Measurements from ENCODE around the gene LCE3E.

LCE3E gene

DNA sequence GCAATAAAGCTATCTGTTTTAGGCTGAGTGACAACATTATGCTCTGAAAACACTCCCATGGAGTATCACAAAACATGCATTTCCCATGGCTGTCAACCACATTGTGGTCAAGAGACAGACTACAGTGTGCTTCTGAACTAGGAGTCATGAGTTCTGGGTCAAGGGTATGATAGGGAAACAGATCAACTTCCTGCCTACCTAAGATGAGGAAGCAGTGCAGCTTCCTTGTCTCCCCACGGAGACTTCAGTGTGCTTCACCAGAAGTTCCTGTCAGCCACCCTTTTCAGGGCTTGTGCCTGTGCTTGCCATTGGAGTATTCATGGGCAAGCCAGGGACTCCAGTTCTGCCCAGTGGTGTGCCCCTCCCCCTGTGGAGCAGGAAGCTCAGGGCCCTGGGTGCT lies 19.9 kb downstream of the LCE3E start:
- Histone ChIP-seq H3K4me2 (ENCODE audit: insufficient read depth, low read length, poor library complexity, severe bottlenecking) (no peak overlapping the region), H4K8ac (ENCODE audit: low read depth, low read length) (no peak overlapping the region), H2AK5ac (ENCODE audit: low read depth, low read length) (no peak overlapping the region), H2BK120ac (ENCODE audit: low read depth, low read length) (no peak overlapping the region), H3K9me3 (replicated peaks in 1 of 2; ENCODE audit: control insufficient read depth in 2 of 2, insufficient read depth in 1 of 2, low read depth in 1 of 2, low read length in 2 of 2) (peaks cover 0 to 28% of the 10 kb centered on the region in 2 donors), H3K23ac (ENCODE audit: low read depth, low read length, poor library complexity) (no peak overlapping the region), H3K36me3 (replicated peaks in 1 of 2; ENCODE audit: control insufficient read depth in 2 of 2, insufficient read depth in 2 of 2, low read length in 2 of 2) (no peaks in the 10 kb centered on the region), H3K9ac (ENCODE audit: low read depth, low read length, poor library complexity) (no peak overlapping the region), H3K27ac (replicated peaks; ENCODE audit: low read length) (no peak overlapping the region), H3K4me1 (ENCODE audit: control insufficient read depth in 2 of 2, insufficient read depth in 1 of 2, low read depth in 1 of 2, low read length in 2 of 2) (no peaks in the 10 kb centered on the region), H3K14ac (ENCODE audit: low read length) (no peak overlapping the region), H3K4me3 (ENCODE audit: low read length in 2 of 2) (no peak overlapping the region), H4K91ac (ENCODE audit: low read depth, low read length, poor library complexity) (no peak overlapping the region), H3K79me1 (ENCODE audit: low read depth, low read length) (no peaks in the 10 kb centered on the region), H2AFZ (ENCODE audit: low read length) (no peak overlapping the region), H3K18ac (ENCODE audit: low read length) (no peak overlapping the region), H2BK15ac (ENCODE audit: low read length) (no peak overlapping the region), H2BK12ac (ENCODE audit: low read length) (no peak overlapping the region), H3K27me3 (ENCODE audit: control insufficient read depth in 3 of 3, insufficient read depth in 3 of 3, low read depth in 1 of 3, low read length in 3 of 3) (no peaks in the 10 kb centered on the region), H3K4ac (ENCODE audit: low read length) (no peak overlapping the region), H2BK5ac (ENCODE audit: low read length) (no peak overlapping the region)
- no peak for DNase-seq (ENCODE audit: low spot score)
- no CpG with 5 or more reads among the region's 1 CpG for WGBS, 2 donors (ENCODE audit: extremely low coverage in 2 of 2, insufficient read length in 2 of 2, insufficient replicate concordance in 1 of 2)

DNA sequence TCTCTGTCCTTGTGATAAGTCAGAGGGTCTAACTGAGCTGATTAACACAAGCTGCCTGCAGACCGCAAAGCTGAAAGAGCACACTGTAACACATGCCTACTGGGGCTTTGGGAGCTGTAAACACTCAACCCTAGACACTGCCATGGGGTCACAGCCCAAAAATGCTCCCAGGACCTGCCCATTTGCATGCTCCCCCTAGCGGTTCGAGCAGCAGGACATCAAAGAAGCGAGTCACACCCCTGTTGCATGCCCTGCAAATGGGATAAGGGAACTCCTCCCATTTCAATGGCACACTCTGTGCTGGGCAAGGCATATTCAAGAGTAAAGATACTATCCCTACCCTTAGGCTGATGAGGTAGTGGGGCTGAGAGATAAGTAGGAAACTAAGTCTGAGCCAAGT lies 22.8 kb downstream of the LCE3E start:
- no peak overlapping the region for H2AFZ ChIP-seq (ENCODE audit: low read length)
- peaks cover 0 to 35% of the 10 kb centered on the region in 2 donors for H3K9me3 ChIP-seq (replicated peaks in 1 of 2; ENCODE audit: control insufficient read depth in 2 of 2, insufficient read depth in 1 of 2, low read depth in 1 of 2, low read length in 2 of 2)
- H3K4me1 ChIP-seq (ENCODE audit: control insufficient read depth in 2 of 2, insufficient read depth in 1 of 2, low read depth in 1 of 2, low read length in 2 of 2) = no peaks in the 10 kb centered on the region
- H3K14ac ChIP-seq (ENCODE audit: low read length) = no peak overlapping the region
- H2AK5ac ChIP-seq (ENCODE audit: low read depth, low read length) = no peak overlapping the region
- no peak overlapping the region for H2BK5ac ChIP-seq (ENCODE audit: low read length)
- H3K4ac ChIP-seq (ENCODE audit: low read length) = no peak overlapping the region
- no peak overlapping the region for H3K23ac ChIP-seq (ENCODE audit: low read depth, low read length, poor library complexity)
- H3K36me3 ChIP-seq (replicated peaks in 1 of 2; ENCODE audit: control insufficient read depth in 2 of 2, insufficient read depth in 2 of 2, low read length in 2 of 2) = no peaks in the 10 kb centered on the region
- no peak overlapping the region for H2BK12ac ChIP-seq (ENCODE audit: low read length)
- H3K27me3 ChIP-seq (ENCODE audit: control insufficient read depth in 3 of 3, insufficient read depth in 3 of 3, low read depth in 1 of 3, low read length in 3 of 3) = no peaks in the 10 kb centered on the region
- no peak overlapping the region for H4K91ac ChIP-seq (ENCODE audit: low read depth, low read length, poor library complexity)
- no peak overlapping the region for H3K4me2 ChIP-seq (ENCODE audit: insufficient read depth, low read length, poor library complexity, severe bottlenecking)
- DNase-seq (ENCODE audit: low spot score) = no peak
- H2BK15ac ChIP-seq (ENCODE audit: low read length) = no peak overlapping the region
- no peak overlapping the region for H2BK120ac ChIP-seq (ENCODE audit: low read depth, low read length)
- no peak overlapping the region for H3K4me3 ChIP-seq (ENCODE audit: low read length in 2 of 2)
- no peak overlapping the region for H3K27ac ChIP-seq (replicated peaks; ENCODE audit: low read length)
- no peak overlapping the region for H4K8ac ChIP-seq (ENCODE audit: low read depth, low read length)
- H3K79me1 ChIP-seq (ENCODE audit: low read depth, low read length) = no peaks in the 10 kb centered on the region
- H3K18ac ChIP-seq (ENCODE audit: low read length) = no peak overlapping the region
- no CpG with 5 or more reads among the region's 4 CpGs for WGBS, 2 donors (ENCODE audit: extremely low coverage in 2 of 2, insufficient read length in 2 of 2, insufficient replicate concordance in 1 of 2)
- H3K9ac ChIP-seq (ENCODE audit: low read depth, low read length, poor library complexity) = no peak overlapping the region

DNA sequence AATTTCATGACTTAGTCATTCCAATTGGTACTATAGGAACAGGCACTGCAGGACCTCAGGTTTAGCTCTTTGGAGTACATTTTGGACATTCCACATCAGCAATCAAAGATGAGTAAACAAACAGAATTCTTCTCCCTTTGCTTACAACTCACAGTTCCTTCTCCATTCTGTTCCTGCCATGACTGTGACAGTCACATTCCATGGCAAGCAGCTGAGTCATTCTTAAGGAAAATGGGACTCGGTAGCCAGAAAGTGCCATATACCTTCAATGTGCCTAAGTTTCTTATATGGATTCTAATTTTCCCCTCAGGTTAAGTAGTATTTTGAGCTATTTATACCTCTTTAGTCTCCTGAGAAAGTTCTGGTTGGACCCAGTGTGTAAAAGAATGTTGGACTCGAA lies 26.7 kb downstream of the LCE3E start:
- H3K27me3 ChIP-seq (ENCODE audit: control insufficient read depth in 3 of 3, insufficient read depth in 3 of 3, low read depth in 1 of 3, low read length in 3 of 3) = no peaks in the 10 kb centered on the region
- H3K27ac ChIP-seq (replicated peaks; ENCODE audit: low read length) = no peak overlapping the region
- H3K14ac ChIP-seq (ENCODE audit: low read length) = no peak overlapping the region
- H2BK5ac ChIP-seq (ENCODE audit: low read length) = no peak overlapping the region
- DNase-seq (ENCODE audit: low spot score) = no peak
- H3K9me3 ChIP-seq (replicated peaks in 1 of 2; ENCODE audit: control insufficient read depth in 2 of 2, insufficient read depth in 1 of 2, low read depth in 1 of 2, low read length in 2 of 2) = peaks cover 0 to 42% of the 10 kb centered on the region in 2 donors
- no peak overlapping the region for H3K9ac ChIP-seq (ENCODE audit: low read depth, low read length, poor library complexity)
- H3K4me2 ChIP-seq (ENCODE audit: insufficient read depth, low read length, poor library complexity, severe bottlenecking) = no peak overlapping the region
- no peak overlapping the region for H2BK15ac ChIP-seq (ENCODE audit: low read length)
- H3K18ac ChIP-seq (ENCODE audit: low read length) = no peak overlapping the region
- H4K91ac ChIP-seq (ENCODE audit: low read depth, low read length, poor library complexity) = no peak overlapping the region
- no peak overlapping the region for H2AK5ac ChIP-seq (ENCODE audit: low read depth, low read length)
- no peak overlapping the region for H2BK120ac ChIP-seq (ENCODE audit: low read depth, low read length)
- no CpG with 5 or more reads among the region's 2 CpGs for WGBS, 2 donors (ENCODE audit: extremely low coverage in 2 of 2, insufficient read length in 2 of 2, insufficient replicate concordance in 1 of 2)
- no peak overlapping the region for H2AFZ ChIP-seq (ENCODE audit: low read length)
- H4K8ac ChIP-seq (ENCODE audit: low read depth, low read length) = no peak overlapping the region
- no peaks in the 10 kb centered on the region for H3K36me3 ChIP-seq (replicated peaks in 1 of 2; ENCODE audit: control insufficient read depth in 2 of 2, insufficient read depth in 2 of 2, low read length in 2 of 2)
- no peak overlapping the region for H3K4me3 ChIP-seq (ENCODE audit: low read length in 2 of 2)
- H3K23ac ChIP-seq (ENCODE audit: low read depth, low read length, poor library complexity) = no peak overlapping the region
- H2BK12ac ChIP-seq (ENCODE audit: low read length) = no peak overlapping the region
- H3K79me1 ChIP-seq (ENCODE audit: low read depth, low read length) = no peaks in the 10 kb centered on the region
- H3K4ac ChIP-seq (ENCODE audit: low read length) = no peak overlapping the region
- H3K4me1 ChIP-seq (ENCODE audit: control insufficient read depth in 2 of 2, insufficient read depth in 1 of 2, low read depth in 1 of 2, low read length in 2 of 2) = no peaks in the 10 kb centered on the region

DNA sequence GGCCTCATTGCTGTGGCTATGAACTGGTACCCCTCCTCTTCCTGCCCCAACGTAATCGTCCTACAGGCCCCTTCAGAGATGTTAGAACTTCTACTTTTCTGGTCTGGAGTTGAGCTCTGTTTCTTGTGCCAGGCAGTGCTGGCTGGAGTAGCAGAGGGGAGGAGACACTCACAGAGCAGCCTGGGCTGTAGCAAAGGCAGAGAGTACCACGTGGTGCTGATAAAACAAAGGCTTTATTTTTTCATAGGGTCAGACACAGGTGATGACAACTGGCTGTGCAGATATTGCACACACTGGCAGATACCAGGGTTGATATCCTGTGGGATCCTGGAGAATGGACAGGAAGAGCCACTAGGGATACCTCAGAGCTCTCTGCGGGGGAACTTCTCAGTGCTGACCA lies 29.1 kb downstream of the LCE3E start:
- H3K9me3 ChIP-seq (replicated peaks in 1 of 2; ENCODE audit: control insufficient read depth in 2 of 2, insufficient read depth in 1 of 2, low read depth in 1 of 2, low read length in 2 of 2) = peaks cover 0 to 33% of the 10 kb centered on the region in 2 donors

More for the DNA sequence above, 29.1 kb downstream of the LCE3E start:
- H2AK5ac ChIP-seq (ENCODE audit: low read depth, low read length) = no peak overlapping the region
- no peak overlapping the region for H2BK5ac ChIP-seq (ENCODE audit: low read length)
- H3K27me3 ChIP-seq (ENCODE audit: control insufficient read depth in 3 of 3, insufficient read depth in 3 of 3, low read depth in 1 of 3, low read length in 3 of 3) = no peaks in the 10 kb centered on the region
- H3K27ac ChIP-seq (replicated peaks; ENCODE audit: low read length) = no peak overlapping the region
- no peak overlapping the region for H4K91ac ChIP-seq (ENCODE audit: low read depth, low read length, poor library complexity)
- no peak overlapping the region for H2BK12ac ChIP-seq (ENCODE audit: low read length)
- H3K9ac ChIP-seq (ENCODE audit: low read depth, low read length, poor library complexity) = no peak overlapping the region
- no peaks in the 10 kb centered on the region for H3K36me3 ChIP-seq (replicated peaks in 1 of 2; ENCODE audit: control insufficient read depth in 2 of 2, insufficient read depth in 2 of 2, low read length in 2 of 2)
- H3K4ac ChIP-seq (ENCODE audit: low read length) = no peak overlapping the region
- no peak overlapping the region for H2BK120ac ChIP-seq (ENCODE audit: low read depth, low read length)
- no CpG with 5 or more reads among the region's 4 CpGs for WGBS, 2 donors (ENCODE audit: extremely low coverage in 2 of 2, insufficient read length in 2 of 2, insufficient replicate concordance in 1 of 2)
- no peak overlapping the region for H4K8ac ChIP-seq (ENCODE audit: low read depth, low read length)
- H3K18ac ChIP-seq (ENCODE audit: low read length) = no peak overlapping the region
- no peak overlapping the region for H3K4me3 ChIP-seq (ENCODE audit: low read length in 2 of 2)
- no peak for DNase-seq (ENCODE audit: low spot score)
- no peak overlapping the region for H2AFZ ChIP-seq (ENCODE audit: low read length)
- H3K4me1 ChIP-seq (ENCODE audit: control insufficient read depth in 2 of 2, insufficient read depth in 1 of 2, low read depth in 1 of 2, low read length in 2 of 2) = no peaks in the 10 kb centered on the region
- no peaks in the 10 kb centered on the region for H3K79me1 ChIP-seq (ENCODE audit: low read depth, low read length)
- no peak overlapping the region for H3K14ac ChIP-seq (ENCODE audit: low read length)
- no peak overlapping the region for H2BK15ac ChIP-seq (ENCODE audit: low read length)
- H3K23ac ChIP-seq (ENCODE audit: low read depth, low read length, poor library complexity) = no peak overlapping the region
- H3K4me2 ChIP-seq (ENCODE audit: insufficient read depth, low read length, poor library complexity, severe bottlenecking) = no peak overlapping the region
